Psoas muscle (tissue), 8 donors: Measurements from ENCODE around the gene CAMTA1. TPM values are rescaled to one million over a fixed set of nuclear protein-coding genes. Genes with fewer than 3 reads are reported as not detected.
"Not testable (repeated sequence)": the region's sequence is repeated elsewhere in the genome, so short reads cannot be mapped to it uniquely, and the experiment has no call there.

Experiments used
- ATAC-seq, 4 donors: fragments of 200-7000 bp; cut with Tn5 transposase; one replicate each; pipeline ENCODE4 v1.9.1; 2020; ENCODE audit warnings: moderate library complexity in 3 of 4, mild to moderate bottlenecking in 2 of 4
- DNase-seq, 2 donors: peaks; one replicate each; pipeline ENCODE4 v3.0.0-alpha.2; 2020
- H3K27ac ChIP-seq: fragments of 200-600 bp; one replicate; pipeline ENCODE4 v1.8.0; 2022
- H3K27me3 ChIP-seq, 3 donors: fragments of 200-600 bp in 1 of 3; one replicate each; pipeline versions ENCODE4 v1.6.1 to v1.8.0; 2013 to 2022; ENCODE audit warnings: low read length in 2 of 3, mild to moderate bottlenecking in 2 of 3, moderate library complexity in 1 of 3; ENCODE audit not compliant: insufficient read depth in 3 of 3
- H3K36me3 ChIP-seq, 2 donors: fragments of 200-600 bp in 1 of 2; one replicate each; pipeline versions ENCODE4 v1.6.1 to v1.8.0; 2013 to 2022; ENCODE audit warnings: low read depth in 1 of 2, mild to moderate bottlenecking in 1 of 2, moderate library complexity in 1 of 2; ENCODE audit not compliant: insufficient read depth in 1 of 2
- H3K4me1 ChIP-seq: fragments of 200-600 bp; one replicate; pipeline ENCODE4 v1.8.0; 2022
- H3K4me3 ChIP-seq: fragments of 200-600 bp; one replicate; pipeline ENCODE4 v1.8.0; 2022; ENCODE audit warnings: mild to moderate bottlenecking
- H3K9me3 ChIP-seq: fragments of 200-600 bp; one replicate; pipeline ENCODE4 v1.8.0; 2022
- WGBS, 3 donors: extraction: QIAGEN DNeasy Blood & Tissue Kit; methylation state at CpG; one replicate each; pipeline versions ENCODE4 v1.1.6 to v1.1.7; 2013; 5-methylcytosine and 5-hydroxymethylcytosine counted together
- intact Hi-C, 2 donors: fragments of 100-400 bp; cut with DNase I; formaldehyde crosslinking; loops; one replicate each; pipeline versions ENCODE4 v1.11.0 to v1.14.2; 2022
- polyA plus RNA-seq, 3 donors: library from polyadenylated mRNA; stranded (reverse); fragments of 200-250 nt; gene quantifications; one replicate each; pipeline ENCODE4 v1.2.3, GENCODE V29; 2013
- total RNA-seq, 4 donors: library from RNA; stranded (reverse); fragmentation: NEBNext Ultra II Directional in 2 of 4; extraction: Animal tissue kit (Norgen Biotek cat#: 25700) in 2 of 4; gene quantifications; one replicate each; pipeline versions ENCODE4 v1.2.1 to v1.2.4, GENCODE V29; 2021 to 2023
- TF ChIP-seq, protein P1 (sequence below): fragments of 200-600 bp; IDR thresholded peaks from one replicate; pipeline ENCODE4 v1.8.0; 2022; ENCODE audit warnings: antibody characterized with exemption
- donor health status: healthy with polysubstance abuse.
- donor health status: DM: no; HTN: no; CAD: no; lungs with moderate emphysema.
- donor health status: Bipolar disorder and iron deficiency.
- donor health status: healthy.
- donor health status: DM: yes; HTN: yes; CAD: no.
- donor health status: DM: no; HTN: no; CAD: no.
- donor health status: DM: no; HTN: no; CAD: no.
- donor health status: DM: yes; HTN: yes; CAD: no.

CAMTA1 gene
- total and polyA plus RNA-seq, 7 donors = 64.6 to 206 (median 76.5) TPM

DNA sequence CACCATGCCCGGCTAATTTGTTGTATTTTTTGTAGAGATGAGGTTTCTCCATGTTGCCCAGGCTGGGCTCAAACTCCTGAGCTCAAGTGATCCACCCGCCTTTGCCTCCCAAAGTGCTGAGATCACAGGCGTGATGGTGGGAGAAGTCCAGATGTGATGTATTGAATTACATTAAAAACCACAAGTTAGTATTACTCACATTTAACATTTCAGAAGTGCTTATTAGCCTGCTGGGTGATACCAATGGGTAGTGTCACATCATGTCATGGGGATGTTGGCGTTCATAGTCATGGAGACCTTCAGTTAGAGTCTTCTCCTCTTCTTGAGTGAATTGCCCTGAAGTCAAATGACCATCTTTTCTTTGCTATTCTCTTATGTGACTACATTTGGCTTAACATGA is 922.3 kb downstream of the CAMTA1 start:
- intact Hi-C loops = no loop called here
- TF ChIP-seq, protein P1, sequence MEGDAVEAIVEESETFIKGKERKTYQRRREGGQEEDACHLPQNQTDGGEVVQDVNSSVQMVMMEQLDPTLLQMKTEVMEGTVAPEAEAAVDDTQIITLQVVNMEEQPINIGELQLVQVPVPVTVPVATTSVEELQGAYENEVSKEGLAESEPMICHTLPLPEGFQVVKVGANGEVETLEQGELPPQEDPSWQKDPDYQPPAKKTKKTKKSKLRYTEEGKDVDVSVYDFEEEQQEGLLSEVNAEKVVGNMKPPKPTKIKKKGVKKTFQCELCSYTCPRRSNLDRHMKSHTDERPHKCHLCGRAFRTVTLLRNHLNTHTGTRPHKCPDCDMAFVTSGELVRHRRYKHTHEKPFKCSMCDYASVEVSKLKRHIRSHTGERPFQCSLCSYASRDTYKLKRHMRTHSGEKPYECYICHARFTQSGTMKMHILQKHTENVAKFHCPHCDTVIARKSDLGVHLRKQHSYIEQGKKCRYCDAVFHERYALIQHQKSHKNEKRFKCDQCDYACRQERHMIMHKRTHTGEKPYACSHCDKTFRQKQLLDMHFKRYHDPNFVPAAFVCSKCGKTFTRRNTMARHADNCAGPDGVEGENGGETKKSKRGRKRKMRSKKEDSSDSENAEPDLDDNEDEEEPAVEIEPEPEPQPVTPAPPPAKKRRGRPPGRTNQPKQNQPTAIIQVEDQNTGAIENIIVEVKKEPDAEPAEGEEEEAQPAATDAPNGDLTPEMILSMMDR = no peak

DNA sequence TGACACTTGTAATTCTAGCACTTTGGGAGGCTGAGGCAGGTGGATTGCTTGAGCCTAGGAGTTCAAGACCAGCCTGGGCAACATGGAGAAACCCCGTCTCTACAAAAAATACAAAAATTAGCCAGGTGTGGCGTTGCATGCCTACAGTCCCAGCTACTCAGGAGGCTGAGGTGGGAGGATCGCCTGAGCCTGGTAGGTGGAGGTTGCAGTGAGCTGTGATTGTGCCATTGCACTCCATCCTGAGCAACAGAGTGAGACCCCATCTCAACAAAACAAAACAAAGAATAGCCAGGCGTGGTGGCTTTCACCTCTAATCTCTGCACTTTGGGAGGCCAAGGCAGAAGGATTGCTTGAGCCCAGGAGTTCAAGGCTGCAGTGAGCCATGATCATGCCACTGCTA is 922.8 kb downstream of the CAMTA1 start:
- H3K36me3 ChIP-seq, H3K27ac ChIP-seq, DNase-seq, H3K4me1 ChIP-seq, intact Hi-C loops, H3K9me3 ChIP-seq, H3K27me3 ChIP-seq, ATAC-seq, H3K4me3 ChIP-seq: not testable (repeated sequence)
- WGBS, 3 donors = 95 to 98% (median 98%) methylated on average over 4 of the region's 4 CpGs

More for the DNA sequence above, 922.3 kb downstream of the CAMTA1 start:
- WGBS, 3 donors = 91 to 95% (median 93%) methylated on average over 4 of the region's 4 CpGs
- DNase-seq (no peak), ATAC-seq (no peak)
- no peaks in the 10 kb centered on the region for H3K9me3 ChIP-seq
- H3K4me3 ChIP-seq = no peak overlapping the region
- no peaks in the 10 kb centered on the region for H3K27me3 ChIP-seq
- H3K27ac ChIP-seq = no peak overlapping the region
- H3K36me3 ChIP-seq = no peaks in the 10 kb centered on the region
- H3K4me1 ChIP-seq = peaks cover 4% of the 10 kb centered on the region

DNA sequence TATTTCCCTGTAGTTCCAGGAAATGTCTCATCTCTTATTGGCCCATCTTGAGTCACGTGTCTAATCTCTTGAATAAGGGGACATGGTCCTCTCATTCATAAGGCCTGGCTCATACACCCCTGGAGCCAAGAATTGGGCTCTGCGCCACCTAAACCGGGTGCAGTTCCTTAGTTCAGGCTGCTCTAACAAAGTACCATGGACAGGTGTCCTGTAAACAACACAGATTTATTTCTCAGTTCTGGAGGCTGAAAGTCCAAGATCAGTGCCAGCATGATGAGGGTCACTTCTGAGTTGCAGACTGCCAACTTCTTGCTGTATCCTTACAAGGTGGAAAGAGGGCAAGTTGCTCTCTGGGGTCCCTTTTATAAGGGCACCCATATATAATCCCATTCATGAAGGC is 925.6 kb downstream of the CAMTA1 start:
- Histone ChIP-seq H3K4me1 (no peaks in the 10 kb centered on the region), H3K4me3 (no peak overlapping the region), H3K27ac (no peak overlapping the region), H3K9me3 (no peaks in the 10 kb centered on the region), H3K27me3 (no peaks in the 10 kb centered on the region), H3K36me3 (no peaks in the 10 kb centered on the region)
- ATAC-seq (no peak), DNase-seq (no peak)
- 61 to 75% (median 63%) methylated on average over 3 of the region's 3 CpGs for WGBS, 3 donors
- TF ChIP-seq, protein P1 = no peak
- intact Hi-C loops = no loop called here

DNA sequence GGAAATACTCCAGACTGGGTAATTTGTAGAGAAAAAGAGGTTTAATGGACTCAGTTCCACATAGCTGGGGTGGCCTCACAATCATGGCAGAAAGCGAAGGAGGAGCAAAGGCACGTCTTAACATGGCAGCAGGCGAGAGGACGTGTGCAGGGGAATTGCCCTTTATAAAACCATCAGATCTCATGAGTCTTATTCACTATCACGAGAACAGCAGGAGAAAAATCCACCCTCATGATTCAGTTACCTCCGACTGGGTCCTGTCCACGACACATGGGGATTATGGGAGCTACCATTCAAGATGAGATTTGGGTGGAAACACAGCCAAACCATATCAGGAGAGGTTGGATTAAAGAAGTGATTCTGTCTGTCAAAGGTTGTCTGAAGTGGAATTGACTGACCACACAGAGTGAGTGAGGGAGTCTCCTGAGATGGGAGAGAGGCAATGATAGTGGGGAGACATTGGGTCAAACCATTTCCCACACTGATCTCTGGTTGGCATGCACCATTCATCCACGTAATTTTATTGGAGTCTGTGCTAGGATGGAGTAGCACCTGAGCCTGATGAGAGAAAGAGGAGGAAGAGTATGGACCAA is 927.6 kb downstream of the CAMTA1 start:
- Histone ChIP-seq H3K4me1 (no peaks in the 10 kb centered on the region), H3K27me3 (no peaks in the 10 kb centered on the region), H3K36me3 (no peaks in the 10 kb centered on the region), H3K9me3 (no peaks in the 10 kb centered on the region), H3K27ac (no peak overlapping the region), H3K4me3 (no peak overlapping the region)
- WGBS, 3 donors = 84 to 89% (median 88%) methylated on average over 8 of the region's 8 CpGs
- intact Hi-C loops = no loop called here
- TF ChIP-seq, protein P1 = no peak
- DNase-seq (no peak), ATAC-seq (no peak)

DNA sequence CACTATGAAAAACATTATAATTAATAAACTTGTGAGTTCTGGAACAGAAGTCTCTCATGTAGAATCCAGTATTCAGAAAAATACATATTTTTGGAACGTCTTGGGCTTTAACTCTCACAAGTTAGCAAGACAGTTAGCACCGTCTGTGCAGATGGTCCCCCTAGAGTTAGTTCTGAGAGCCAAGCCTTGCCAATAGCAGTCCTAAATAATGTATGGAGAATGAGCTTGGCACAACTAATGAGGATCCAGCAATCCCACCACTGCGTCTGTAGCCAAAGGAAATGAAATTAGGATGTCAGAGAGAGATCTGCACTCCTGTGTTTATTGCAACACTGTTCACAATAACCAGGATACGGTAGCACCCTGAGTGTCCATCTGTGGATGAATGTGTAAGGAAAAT is 931.3 kb downstream of the CAMTA1 start:
- intact Hi-C loops = no loop called here
- 78 to 85% (median 82%) methylated on average over 4 of the region's 4 CpGs for WGBS, 3 donors
- no peak overlapping the region for H3K27ac ChIP-seq
- TF ChIP-seq, protein P1 = no peak
- no peak for ATAC-seq
- no peaks in the 10 kb centered on the region for H3K36me3 ChIP-seq
- no peak for DNase-seq
- no peaks in the 10 kb centered on the region for H3K27me3 ChIP-seq
- H3K4me1 ChIP-seq = peaks cover 23% of the 10 kb centered on the region
- H3K4me3 ChIP-seq = no peak overlapping the region
- H3K9me3 ChIP-seq = no peaks in the 10 kb centered on the region
